Breast epithelium (tissue), 3 donors: ENCODE measurements around the gene TSEN34.

Experiments used
- POLR2A ChIP-seq: fragments of 450-650 bp; IDR thresholded peaks from one replicate; pipeline ENCODE4 v1.6.1; 2016; ENCODE audit warnings: antibody characterized with exemption, mild to moderate bottlenecking, moderate library complexity
- POLR2AphosphoS5 ChIP-seq, 3 donors: sonication (generic); formaldehyde crosslinking; IDR thresholded peaks; one replicate each; pipeline ENCODE4 v1.6.1; 2017; ENCODE audit warnings: antibody characterized with exemption in 3 of 3
- TF ChIP-seq, protein P1 (sequence below), 3 donors: fragments of 450-650 bp; IDR thresholded peaks; one replicate each; pipeline ENCODE4 v1.5.1; 2016 to 2017; ENCODE audit warnings: antibody characterized with exemption in 3 of 3, mild to moderate bottlenecking in 3 of 3, moderate library complexity in 3 of 3

DNA sequence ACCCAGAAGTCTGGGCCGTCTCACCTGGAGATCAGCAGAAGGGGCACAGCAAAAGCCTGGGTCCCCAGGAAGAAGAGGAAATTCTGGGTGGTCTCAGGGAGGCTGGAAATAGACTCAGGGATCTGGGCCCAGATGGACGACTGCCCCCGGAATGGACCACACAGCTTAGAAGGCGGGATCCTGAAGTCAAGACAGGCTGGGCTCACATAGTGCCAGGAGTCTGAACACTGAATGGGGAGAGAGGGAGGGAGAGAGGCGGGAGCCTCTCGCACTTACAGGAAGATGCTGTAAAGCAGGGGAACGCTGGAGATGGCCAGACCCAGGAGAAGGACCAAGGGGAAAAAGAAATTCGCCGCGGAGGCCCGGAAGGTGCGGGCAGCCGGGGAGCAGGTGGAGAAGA, 30.3 kb upstream of the TSEN34 start:
- TF ChIP-seq POLR2A (no peak), POLR2AphosphoS5 (IDR thresholded peaks at IDR 0.05) (no peak)
- TF ChIP-seq, protein P1, sequence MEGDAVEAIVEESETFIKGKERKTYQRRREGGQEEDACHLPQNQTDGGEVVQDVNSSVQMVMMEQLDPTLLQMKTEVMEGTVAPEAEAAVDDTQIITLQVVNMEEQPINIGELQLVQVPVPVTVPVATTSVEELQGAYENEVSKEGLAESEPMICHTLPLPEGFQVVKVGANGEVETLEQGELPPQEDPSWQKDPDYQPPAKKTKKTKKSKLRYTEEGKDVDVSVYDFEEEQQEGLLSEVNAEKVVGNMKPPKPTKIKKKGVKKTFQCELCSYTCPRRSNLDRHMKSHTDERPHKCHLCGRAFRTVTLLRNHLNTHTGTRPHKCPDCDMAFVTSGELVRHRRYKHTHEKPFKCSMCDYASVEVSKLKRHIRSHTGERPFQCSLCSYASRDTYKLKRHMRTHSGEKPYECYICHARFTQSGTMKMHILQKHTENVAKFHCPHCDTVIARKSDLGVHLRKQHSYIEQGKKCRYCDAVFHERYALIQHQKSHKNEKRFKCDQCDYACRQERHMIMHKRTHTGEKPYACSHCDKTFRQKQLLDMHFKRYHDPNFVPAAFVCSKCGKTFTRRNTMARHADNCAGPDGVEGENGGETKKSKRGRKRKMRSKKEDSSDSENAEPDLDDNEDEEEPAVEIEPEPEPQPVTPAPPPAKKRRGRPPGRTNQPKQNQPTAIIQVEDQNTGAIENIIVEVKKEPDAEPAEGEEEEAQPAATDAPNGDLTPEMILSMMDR (IDR thresholded peaks at IDR 0.05): no peak
